CD8-positive, alpha-beta memory T cell (primary cell): ENCODE results near the gene MRPS22. TPM values are rescaled to one million over a fixed set of nuclear protein-coding genes. Genes with fewer than 3 reads are reported as not detected.

Source experiments
- CTCF ChIA-PET: fragments of 350-600 bp; sonication (Branson Sonifier 250); formaldehyde crosslinking; loops from one replicate; lab custom pipeline; 2021; ENCODE audit warnings: antibody characterized with exemption; lab: Charles Lee
- POLR2A ChIA-PET: fragments of 350-600 bp; sonication (Branson Sonifier 250); formaldehyde crosslinking; loops from one replicate; lab custom pipeline; 2021; ENCODE audit warnings: antibody characterized with exemption; lab: Charles Lee
- DNase-seq, 5 donors: peaks; one replicate each; pipeline versions ENCODE4 v3.0.0 to v3.0.0-alpha.2; 2020 to 2022; ENCODE audit warnings: mixed read lengths in 1 of 5
- H3K27ac ChIP-seq: one replicate; pipeline ENCODE4 v1.7.0; 2013; ENCODE audit warnings: low read depth, mild to moderate bottlenecking, low read length, moderate library complexity
- H3K27me3 ChIP-seq: 2 replicates; pipeline ENCODE4 v1.7.0; 2013; ENCODE audit warnings: low read length, mild to moderate bottlenecking; ENCODE audit not compliant: insufficient read depth, poor library complexity, severe bottlenecking
- H3K36me3 ChIP-seq: 2 replicates; pipeline ENCODE4 v1.7.0; 2013; ENCODE audit warnings: mild to moderate bottlenecking, low read length, moderate library complexity; ENCODE audit not compliant: insufficient read depth
- H3K4me1 ChIP-seq: 2 replicates; pipeline ENCODE4 v1.7.0; 2013; ENCODE audit warnings: mild to moderate bottlenecking, low read length, moderate library complexity; ENCODE audit not compliant: insufficient read depth
- H3K4me3 ChIP-seq: 2 replicates; pipeline ENCODE4 v1.7.0; 2013; ENCODE audit warnings: mild to moderate bottlenecking, low read length
- H3K9me3 ChIP-seq: 2 replicates; pipeline ENCODE4 v1.7.0; 2013; ENCODE audit warnings: mild to moderate bottlenecking, low read length
- H3K27ac Mint-ChIP-seq, 8 donors: one replicate each; pipeline ENCODE4 v1.8.0; 2020 to 2021; ENCODE audit warnings: mixed read lengths in 8 of 8, mild to moderate bottlenecking in 6 of 8, inconsistent platforms in 3 of 8, moderate library complexity in 3 of 8
- H3K27me3 Mint-ChIP-seq, 2 donors: one replicate each; pipeline ENCODE4 v1.8.0; 2020 to 2021; ENCODE audit warnings: mixed read lengths in 2 of 2, mild to moderate bottlenecking in 1 of 2, moderate library complexity in 1 of 2
- H3K36me3 Mint-ChIP-seq, 3 donors: one replicate each; pipeline ENCODE4 v1.8.0; 2020 to 2021; ENCODE audit warnings: mixed read lengths in 3 of 3, inconsistent platforms in 1 of 3, mild to moderate bottlenecking in 1 of 3
- H3K4me1 Mint-ChIP-seq, 3 donors: one replicate each; pipeline ENCODE4 v1.8.0; 2020 to 2021; ENCODE audit warnings: mixed read lengths in 3 of 3, inconsistent platforms in 1 of 3, mild to moderate bottlenecking in 1 of 3
- H3K4me3 Mint-ChIP-seq, 7 donors: one replicate each; pipeline ENCODE4 v1.8.0; 2020 to 2021; ENCODE audit warnings: mixed read lengths in 7 of 7, mild to moderate bottlenecking in 6 of 7, moderate library complexity in 4 of 7, inconsistent platforms in 2 of 7
- H3K9me3 Mint-ChIP-seq, 5 donors: one replicate each; pipeline ENCODE4 v1.8.0; 2020 to 2022; ENCODE audit warnings: mixed read lengths in 5 of 5, mild to moderate bottlenecking in 3 of 5, moderate library complexity in 2 of 5, inconsistent platforms in 1 of 5
- polyA plus RNA-seq: library from polyadenylated mRNA; unstranded; fragments of 300-500 nt; fragmentation: Illumina TruSeq; gene quantifications from one replicate; pipeline ENCODE4 v1.2.3, GENCODE V29; 2021
- total RNA-seq, 2 experiments: library from RNA; stranded (reverse); gene quantifications; one replicate each; pipeline ENCODE4 v1.2.3, GENCODE V29; 2021

MRPS22 gene
- total and polyA plus RNA-seq, 3 experiments from 2014 or later: 34.7 to 68.6 (median 66.9) TPM

- H3K9me3 Mint-ChIP-seq: no peaks in the 10 kb centered on the region
- Histone ChIP-seq H3K4me3 (no peak overlapping the region), H3K4me1 (no peaks in the 10 kb centered on the region), H3K36me3 (no peaks in the 10 kb centered on the region), H3K27ac (no peak overlapping the region), H3K9me3 (no peaks in the 10 kb centered on the region), H3K27me3 (no peaks in the 10 kb centered on the region)
- H3K27me3 Mint-ChIP-seq: peaks cover 4 to 11% of the 10 kb centered on the region in 2 donors
- no peak overlapping the region for H3K27ac Mint-ChIP-seq
- DNase-seq: no peak
- peaks cover 0 to 4% (median 0%) of the 10 kb centered on the region in 3 donors for H3K4me1 Mint-ChIP-seq
- POLR2A ChIA-PET: no interaction called here
- H3K4me3 Mint-ChIP-seq: no peak overlapping the region
- CTCF ChIA-PET: interaction anchor here (1.1 kb wide), 1 partner anchor 387 kb away, joined by 5 read pairs; no protein-coding TSS in a partner anchor
- H3K36me3 Mint-ChIP-seq: no peaks in the 10 kb centered on the region
Observed at GRCh38 chr3:139323146-139323545, 20.7 kb upstream of the MRPS22 start.

- H3K4me3 ChIP-seq: no peak overlapping the region
- Mint-ChIP-seq H3K4me1 (peaks cover 4 to 16% (median 5%) of the 10 kb centered on the region in 3 donors), H3K27me3 (peaks cover 2 to 9% of the 10 kb centered on the region in 2 donors), H3K9me3 (no peaks in the 10 kb centered on the region), H3K4me3 (no peak overlapping the region), H3K27ac (no peak overlapping the region), H3K36me3 (no peaks in the 10 kb centered on the region)
- H3K27me3 ChIP-seq: no peaks in the 10 kb centered on the region
- H3K9me3 ChIP-seq: no peaks in the 10 kb centered on the region
- POLR2A ChIA-PET: no interaction called here
- CTCF ChIA-PET: no interaction called here
- H3K4me1 ChIP-seq: peaks cover 7% of the 10 kb centered on the region
- no peak for DNase-seq
- H3K27ac ChIP-seq: no peak overlapping the region
- no peaks in the 10 kb centered on the region for H3K36me3 ChIP-seq
Observed at GRCh38 chr3:139324456-139324855, 19.4 kb upstream of the MRPS22 start.

- no peaks in the 10 kb centered on the region for H3K9me3 Mint-ChIP-seq
- H3K36me3 Mint-ChIP-seq: no peaks in the 10 kb centered on the region
- H3K27me3 ChIP-seq: no peaks in the 10 kb centered on the region
- peaks cover 12 to 13% of the 10 kb centered on the region in 2 donors for H3K27me3 Mint-ChIP-seq
- no peak overlapping the region for H3K4me3 Mint-ChIP-seq
- DNase-seq: no peak
- POLR2A ChIA-PET: no interaction called here
- H3K9me3 ChIP-seq: no peaks in the 10 kb centered on the region
- no peak overlapping the region for H3K27ac Mint-ChIP-seq
- H3K4me1 ChIP-seq: peaks cover 11% of the 10 kb centered on the region
- H3K4me1 Mint-ChIP-seq: peaks cover 7 to 25% (median 7%) of the 10 kb centered on the region in 3 donors
- CTCF ChIA-PET: interaction anchor here (0.8 to 1.5 kb wide), 2 partner anchors 390 kb away, joined by 3 to 6 read pairs; no protein-coding TSS in a partner anchor
- no peaks in the 10 kb centered on the region for H3K36me3 ChIP-seq
- no peak overlapping the region for H3K4me3 ChIP-seq
- no peak overlapping the region for H3K27ac ChIP-seq
Observed at GRCh38 chr3:139325551-139325950, 18.3 kb upstream of the MRPS22 start.

GRCh38 chr3:139326131-139326530, 17.7 kb upstream of the MRPS22 start:
- POLR2A ChIA-PET: no interaction called here

GRCh38 chr3:139326707-139327106, 17.1 kb upstream of the MRPS22 start:
- Histone ChIP-seq H3K36me3 (no peaks in the 10 kb centered on the region), H3K9me3 (no peaks in the 10 kb centered on the region), H3K4me3 (no peak overlapping the region), H3K27me3 (no peaks in the 10 kb centered on the region), H3K4me1 (peaks cover 11% of the 10 kb centered on the region), H3K27ac (no peak overlapping the region)
- peaks cover 19 to 22% of the 10 kb centered on the region in 2 donors for H3K27me3 Mint-ChIP-seq
- H3K4me1 Mint-ChIP-seq: peaks cover 7 to 25% (median 7%) of the 10 kb centered on the region in 3 donors
- no peak overlapping the region for H3K27ac Mint-ChIP-seq
- no peak for DNase-seq
- ChIA-PET CTCF (interaction anchor here (1.5 kb wide), 1 partner anchor 391 kb away, joined by 6 read pairs; no protein-coding TSS in a partner anchor), POLR2A (no interaction called here)
- H3K9me3 Mint-ChIP-seq: no peaks in the 10 kb centered on the region
- H3K4me3 Mint-ChIP-seq: no peak overlapping the region
- H3K36me3 Mint-ChIP-seq: no peaks in the 10 kb centered on the region

More at GRCh38 chr3:139326131-139326530, 17.7 kb upstream of the MRPS22 start:
- no peak for DNase-seq
- H3K9me3 ChIP-seq: no peaks in the 10 kb centered on the region
- H3K4me3 Mint-ChIP-seq: no peak overlapping the region
- no peaks in the 10 kb centered on the region for H3K9me3 Mint-ChIP-seq
- peaks cover 14 to 17% of the 10 kb centered on the region in 2 donors for H3K27me3 Mint-ChIP-seq
- peaks cover 7 to 25% (median 7%) of the 10 kb centered on the region in 3 donors for H3K4me1 Mint-ChIP-seq
- H3K27ac ChIP-seq: no peak overlapping the region
- H3K27me3 ChIP-seq: no peaks in the 10 kb centered on the region
- H3K4me3 ChIP-seq: no peak overlapping the region
- CTCF ChIA-PET: interaction anchor here (1.5 kb wide), 1 partner anchor 390 kb away, joined by 6 read pairs; no protein-coding TSS in a partner anchor
- no peaks in the 10 kb centered on the region for H3K36me3 ChIP-seq
- H3K4me1 ChIP-seq: peaks cover 11% of the 10 kb centered on the region
- H3K36me3 Mint-ChIP-seq: no peaks in the 10 kb centered on the region
- H3K27ac Mint-ChIP-seq: peak overlapping the region in 1 of 8 donors; percentile 51

- no peak overlapping the region for H3K27ac Mint-ChIP-seq
- H3K4me3 Mint-ChIP-seq: no peak overlapping the region
- ChIA-PET CTCF (interaction anchor here (1.5 kb wide), 1 partner anchor 391 kb away, joined by 6 read pairs; no protein-coding TSS in a partner anchor), POLR2A (no interaction called here)
- H3K4me1 Mint-ChIP-seq: peaks cover 7 to 25% (median 7%) of the 10 kb centered on the region in 3 donors
- no peaks in the 10 kb centered on the region for H3K9me3 Mint-ChIP-seq
- no peaks in the 10 kb centered on the region for H3K36me3 ChIP-seq
- no peak for DNase-seq
- H3K36me3 Mint-ChIP-seq: no peaks in the 10 kb centered on the region
- no peak overlapping the region for H3K27ac ChIP-seq
- no peak overlapping the region for H3K4me3 ChIP-seq
- peaks cover 11% of the 10 kb centered on the region for H3K4me1 ChIP-seq
- H3K9me3 ChIP-seq: no peaks in the 10 kb centered on the region
- H3K27me3 ChIP-seq: no peaks in the 10 kb centered on the region
- H3K27me3 Mint-ChIP-seq: peaks cover 21 to 27% of the 10 kb centered on the region in 2 donors
Observed at GRCh38 chr3:139327231-139327630, 16.6 kb upstream of the MRPS22 start.

GRCh38 chr3:139327861-139328260, 16.0 kb upstream of the MRPS22 start:
- H3K27ac ChIP-seq: no peak overlapping the region
- no peaks in the 10 kb centered on the region for H3K27me3 ChIP-seq
- DNase-seq: no peak
- peaks cover 7 to 25% (median 7%) of the 10 kb centered on the region in 3 donors for H3K4me1 Mint-ChIP-seq
- peak overlapping the region in 1 of 8 donors; percentile 34 for H3K27ac Mint-ChIP-seq
- H3K27me3 Mint-ChIP-seq: peaks cover 20 to 33% of the 10 kb centered on the region in 2 donors
- H3K9me3 Mint-ChIP-seq: no peaks in the 10 kb centered on the region
- no peaks in the 10 kb centered on the region for H3K36me3 Mint-ChIP-seq
- ChIA-PET CTCF (interaction anchor here (1.5 to 2.1 kb wide), 2 partner anchors 14 to 392 kb away, joined by 4 to 6 read pairs; no protein-coding TSS in a partner anchor), POLR2A (no interaction called here)
- H3K36me3 ChIP-seq: no peaks in the 10 kb centered on the region
- no peak overlapping the region for H3K4me3 ChIP-seq
- no peak overlapping the region for H3K4me3 Mint-ChIP-seq
- no peaks in the 10 kb centered on the region for H3K9me3 ChIP-seq
- peaks cover 11% of the 10 kb centered on the region for H3K4me1 ChIP-seq

GRCh38 chr3:139328356-139328755, 15.5 kb upstream of the MRPS22 start:
- Mint-ChIP-seq H3K36me3 (no peaks in the 10 kb centered on the region), H3K27me3 (peaks cover 22 to 36% of the 10 kb centered on the region in 2 donors), H3K9me3 (no peaks in the 10 kb centered on the region), H3K4me3 (no peak overlapping the region), H3K4me1 (peaks cover 7 to 25% (median 7%) of the 10 kb centered on the region in 3 donors), H3K27ac (no peak overlapping the region)
- Histone ChIP-seq H3K9me3 (no peaks in the 10 kb centered on the region), H3K4me3 (no peak overlapping the region), H3K27ac (no peak overlapping the region), H3K36me3 (no peaks in the 10 kb centered on the region), H3K27me3 (no peaks in the 10 kb centered on the region), H3K4me1 (peaks cover 11% of the 10 kb centered on the region)
- POLR2A ChIA-PET: no interaction called here
- no peak for DNase-seq
- CTCF ChIA-PET: interaction anchor here (1.0 to 2.2 kb wide), 7 partner anchors 14 to 405 kb away, joined by 3 to 12 read pairs (median 5); partner anchors contain the start of gene MRPS22
